Kidney (tissue), 14 donors: Measurements from ENCODE around the gene SEC31A. TPM values are rescaled to one million over a fixed set of nuclear protein-coding genes. Genes with fewer than 3 reads are reported as not detected.
"Not testable (repeated sequence)": the region's sequence is repeated elsewhere in the genome, so short reads cannot be mapped to it uniquely, and the experiment has no call there.

ENCODE experiments used
- DNase-seq, 5 donors: peaks; one replicate each; pipeline ENCODE4 v3.0.0-alpha.2; 2013 to 2020
- FAIRE-seq: peaks from 2 replicates; lab custom pipeline; 2012; peaks lifted over from hg19 to GRCh38; lab: Jason Lieb, UNC
- H3K27ac ChIP-seq, 2 donors: one replicate each; pipeline ENCODE4 v1.7.0; 2013; ENCODE audit warnings: low read depth in 2 of 2, low read length in 2 of 2, inconsistent platforms in 1 of 2
- H3K27me3 ChIP-seq: one replicate; pipeline ENCODE4 v1.7.1; 2013; ENCODE audit warnings: low read length, inconsistent platforms; ENCODE audit not compliant: control insufficient read depth, insufficient read depth
- H3K36me3 ChIP-seq, 3 donors: one replicate each; pipeline versions ENCODE4 v1.7.0 to v1.7.1; 2013; ENCODE audit warnings: low read length in 3 of 3, control low read depth in 1 of 3, inconsistent platforms in 1 of 3; ENCODE audit not compliant: insufficient read depth in 3 of 3, control insufficient read depth in 2 of 3
- H3K4me1 ChIP-seq, 3 donors: one replicate each; pipeline versions ENCODE4 v1.7.0 to v1.7.1; 2013; ENCODE audit warnings: low read length in 3 of 3, inconsistent platforms in 1 of 3, low read depth in 1 of 3; ENCODE audit not compliant: control insufficient read depth in 2 of 3, insufficient read depth in 2 of 3
- H3K4me3 ChIP-seq, 3 donors: one replicate each; pipeline versions ENCODE4 v1.7.0 to v1.8.1; 2013; ENCODE audit warnings: low read length in 3 of 3, control low read depth in 1 of 3, inconsistent platforms in 1 of 3
- H3K9ac ChIP-seq, 3 donors: one replicate each; pipeline versions ENCODE4 v1.7.0 to v1.7.1; 2013; ENCODE audit warnings: low read length in 3 of 3, control low read depth in 1 of 3, inconsistent platforms in 1 of 3
- H3K9me3 ChIP-seq, 3 donors: one replicate each; pipeline versions ENCODE4 v1.7.0 to v1.7.1; 2013; ENCODE audit warnings: low read length in 3 of 3, control low read depth in 1 of 3, inconsistent platforms in 1 of 3; ENCODE audit not compliant: control insufficient read depth in 2 of 3, insufficient read depth in 1 of 3
- intact Hi-C: fragments of 100-400 bp; cut with DNase I; formaldehyde crosslinking; loops from one replicate; pipeline ENCODE4 v1.11.1; 2022
- polyA plus RNA-seq: library from polyadenylated mRNA; stranded (reverse); fragments of 350-450 nt; fragmentation: Illumina TruSeq; extraction: RNeasy Lipid Tissue Mini Kit (QIAGEN cat#74804); gene quantifications from one replicate; pipeline ENCODE4 v1.2.3, GENCODE V29; 2014; ENCODE audit warnings: low read depth, low replicate concordance; ENCODE audit not compliant: insufficient read depth
- total RNA-seq: library from RNA; stranded (reverse); fragmentation: NEBNext Ultra II Directional; extraction: Animal tissue kit (Norgen Biotek cat#: 25700); gene quantifications from one replicate; pipeline ENCODE4 v1.2.1, GENCODE V29; 2021
- TF ChIP-seq, protein P1 (sequence below): IDR thresholded peaks from 3 replicates; pipeline ENCODE4 v1.5.1; 2012; ENCODE audit warnings: mild to moderate bottlenecking, moderate library complexity, borderline replicate concordance; ENCODE audit not compliant: insufficient read depth; ENCODE audit errors: extremely low read depth
- donor health status: control.
- donor health status: control.
- donor health status: control.
- donor health status: control.
- donor health status: control.
- donor health status: DM: yes; HTN: yes; CAD: no.
- donor health status: Normal renal cell carcinoma (clear cell type).

SEC31A gene
- total and polyA plus RNA-seq, 2 donors from 2014 or later, result 104 to 204 TPM

DNA sequence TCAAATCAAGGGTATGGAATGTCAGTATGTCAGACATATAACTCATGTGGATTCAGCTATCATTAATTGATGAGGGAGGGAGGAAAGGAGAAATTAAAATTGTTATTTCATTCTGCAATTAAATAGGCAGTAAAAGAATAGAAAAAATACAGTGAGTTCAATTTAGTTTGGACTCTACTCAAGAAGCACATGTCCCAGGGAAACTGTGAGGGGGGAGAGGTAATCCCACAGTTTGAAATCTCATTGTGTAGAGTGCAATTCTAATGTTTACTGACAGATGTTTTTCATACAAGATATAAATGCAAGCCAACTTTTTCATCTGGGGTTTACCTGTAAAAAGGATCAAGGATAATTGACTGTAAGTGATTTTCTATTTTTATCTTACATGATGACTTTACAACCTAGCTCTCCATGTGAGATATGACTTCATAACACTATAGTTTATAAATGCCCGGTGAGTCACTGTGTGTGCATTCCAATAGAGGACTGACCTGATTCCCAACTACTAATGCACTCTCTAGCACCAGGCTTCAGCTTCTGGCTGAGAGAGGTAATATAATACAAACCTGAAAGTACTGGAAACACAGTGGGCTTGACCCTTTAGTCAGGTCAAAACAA lies 57.1 kb downstream of the SEC31A start:
- Histone ChIP-seq H3K36me3 (peaks cover 4 to 23% (median 14%) of the 10 kb centered on the region in 3 donors), H3K9me3 (no peaks in the 10 kb centered on the region), H3K9ac (no peak overlapping the region), H3K27me3 (no peaks in the 10 kb centered on the region), H3K27ac (no peak overlapping the region), H3K4me3 (no peak overlapping the region), H3K4me1 (no peaks in the 10 kb centered on the region)
- intact Hi-C loops, result no loop called here
- FAIRE-seq (no peak), DNase-seq (no peak)
- TF ChIP-seq, protein P1, sequence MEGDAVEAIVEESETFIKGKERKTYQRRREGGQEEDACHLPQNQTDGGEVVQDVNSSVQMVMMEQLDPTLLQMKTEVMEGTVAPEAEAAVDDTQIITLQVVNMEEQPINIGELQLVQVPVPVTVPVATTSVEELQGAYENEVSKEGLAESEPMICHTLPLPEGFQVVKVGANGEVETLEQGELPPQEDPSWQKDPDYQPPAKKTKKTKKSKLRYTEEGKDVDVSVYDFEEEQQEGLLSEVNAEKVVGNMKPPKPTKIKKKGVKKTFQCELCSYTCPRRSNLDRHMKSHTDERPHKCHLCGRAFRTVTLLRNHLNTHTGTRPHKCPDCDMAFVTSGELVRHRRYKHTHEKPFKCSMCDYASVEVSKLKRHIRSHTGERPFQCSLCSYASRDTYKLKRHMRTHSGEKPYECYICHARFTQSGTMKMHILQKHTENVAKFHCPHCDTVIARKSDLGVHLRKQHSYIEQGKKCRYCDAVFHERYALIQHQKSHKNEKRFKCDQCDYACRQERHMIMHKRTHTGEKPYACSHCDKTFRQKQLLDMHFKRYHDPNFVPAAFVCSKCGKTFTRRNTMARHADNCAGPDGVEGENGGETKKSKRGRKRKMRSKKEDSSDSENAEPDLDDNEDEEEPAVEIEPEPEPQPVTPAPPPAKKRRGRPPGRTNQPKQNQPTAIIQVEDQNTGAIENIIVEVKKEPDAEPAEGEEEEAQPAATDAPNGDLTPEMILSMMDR, result no peak

DNA sequence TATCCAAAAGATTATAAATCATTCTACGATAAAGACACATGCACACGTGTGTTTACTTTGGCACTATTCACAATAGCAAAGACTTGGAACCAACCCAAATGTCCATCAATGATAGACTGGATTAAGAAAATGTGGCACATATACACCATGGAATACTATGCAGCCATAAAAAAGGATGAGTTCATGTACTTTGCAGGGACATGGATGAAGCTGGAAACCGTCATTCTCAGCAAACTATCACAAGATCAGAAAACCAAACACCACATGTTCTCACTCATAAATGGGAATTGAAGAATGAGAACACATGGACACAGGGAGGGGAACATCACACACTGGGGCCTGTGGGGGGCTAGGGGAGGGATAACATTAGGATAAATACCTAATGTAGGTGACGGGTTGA lies 57.9 kb downstream of the SEC31A start:
- intact Hi-C loops, result not testable (repeated sequence)
- H3K36me3 ChIP-seq, result peaks cover 2 to 21% (median 11%) of the 10 kb centered on the region in 3 donors

DNA sequence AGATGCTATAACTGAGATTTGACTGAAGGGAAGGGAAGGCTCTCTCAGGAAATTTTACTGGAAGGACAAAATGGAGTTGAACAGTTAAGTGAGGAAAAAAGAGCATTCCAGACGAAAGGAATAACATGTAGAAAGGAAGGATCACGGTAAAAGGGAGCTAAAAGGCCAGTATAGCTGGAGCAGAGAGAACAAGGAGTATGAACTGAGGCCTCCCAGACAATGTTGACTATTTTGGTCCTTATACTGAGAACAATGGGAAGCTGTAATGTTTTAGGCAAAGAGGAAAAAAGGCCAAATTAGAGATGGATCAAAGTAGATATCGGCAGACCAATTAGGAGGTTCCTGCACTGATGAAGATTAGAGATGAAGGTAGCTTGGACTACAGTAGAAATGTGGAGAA lies 65.5 kb downstream of the SEC31A start:
- no peak for FAIRE-seq

More for the DNA sequence above, 57.9 kb downstream of the SEC31A start:
- not testable (repeated sequence) for DNase-seq, H3K27ac ChIP-seq, H3K27me3 ChIP-seq, H3K9me3 ChIP-seq, H3K9ac ChIP-seq, H3K4me3 ChIP-seq, H3K4me1 ChIP-seq, FAIRE-seq

DNA sequence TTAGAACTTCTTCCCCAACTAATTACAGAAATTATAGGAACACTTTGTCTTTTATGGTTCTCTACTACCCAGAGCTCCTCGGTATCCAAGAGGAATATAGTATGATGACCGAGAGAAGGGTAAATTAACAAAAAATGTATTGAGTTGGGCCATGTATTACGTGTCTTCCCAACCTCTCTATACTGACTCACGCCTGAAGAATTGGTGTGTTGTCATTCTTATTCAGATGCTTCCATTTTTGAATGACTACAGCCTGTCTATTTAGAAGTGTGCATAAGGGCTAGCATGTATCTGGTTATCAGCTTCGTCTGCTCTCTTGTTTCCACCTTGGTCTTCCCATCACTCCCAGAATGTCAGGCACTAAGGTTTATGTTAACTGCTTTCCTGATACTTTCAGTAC lies 67.9 kb downstream of the SEC31A start:
- H3K9me3 ChIP-seq, result no peaks in the 10 kb centered on the region
- H3K27me3 ChIP-seq, result no peaks in the 10 kb centered on the region
- DNase-seq (no peak), FAIRE-seq (no peak)
- no peak overlapping the region for H3K4me3 ChIP-seq
- TF ChIP-seq, protein P1, result no peak
- H3K27ac ChIP-seq, result no peak overlapping the region
- intact Hi-C loops, result no loop called here
- no peak overlapping the region for H3K9ac ChIP-seq
- H3K4me1 ChIP-seq, result no peaks in the 10 kb centered on the region
- peaks cover 30 to 68% (median 51%) of the 10 kb centered on the region in 3 donors for H3K36me3 ChIP-seq

More for the DNA sequence above, 65.5 kb downstream of the SEC31A start:
- Histone ChIP-seq H3K9me3 (no peaks in the 10 kb centered on the region), H3K36me3 (peaks cover 30 to 65% (median 46%) of the 10 kb centered on the region in 3 donors), H3K9ac (no peak overlapping the region), H3K4me1 (no peaks in the 10 kb centered on the region), H3K27me3 (no peaks in the 10 kb centered on the region), H3K27ac (no peak overlapping the region), H3K4me3 (no peak overlapping the region)
- intact Hi-C loops, result no loop called here
- DNase-seq, result no peak
- TF ChIP-seq, protein P1, result no peak
